Breast epithelium (tissue), 3 donors: ENCODE measurements around the gene REPS1.

ENCODE experiments used
- CTCF ChIP-seq, 3 donors: fragments of 450-650 bp; IDR thresholded peaks; one replicate each; pipeline ENCODE4 v1.5.1; 2016 to 2017; ENCODE audit warnings: antibody characterized with exemption in 3 of 3, mild to moderate bottlenecking in 3 of 3, moderate library complexity in 3 of 3
- POLR2A ChIP-seq: fragments of 450-650 bp; IDR thresholded peaks from one replicate; pipeline ENCODE4 v1.6.1; 2016; ENCODE audit warnings: antibody characterized with exemption, mild to moderate bottlenecking, moderate library complexity
- POLR2AphosphoS5 ChIP-seq, 3 donors: sonication (generic); formaldehyde crosslinking; IDR thresholded peaks; one replicate each; pipeline ENCODE4 v1.6.1; 2017; ENCODE audit warnings: antibody characterized with exemption in 3 of 3

GRCh38 chr6:138999949-139000725 lies 12.1 kb upstream of the REPS1 start:
- TF ChIP-seq CTCF (IDR thresholded peaks at IDR 0.05): no peak
- no peak for TF ChIP-seq POLR2A
- no peak for TF ChIP-seq POLR2AphosphoS5 (IDR thresholded peaks at IDR 0.05)
